ENCODE data around the gene PILRA.
"Not testable (repeated sequence)": the region's sequence is repeated elsewhere in the genome, so short reads cannot be mapped to it uniquely, and the experiment has no call there.

PILRA gene

GRCh38 chr7:100364480-100364879 lies 8.8 kb upstream of the PILRA start:
- Histone ChIP-seq H3K27ac (no peak overlapping the region), H3K4me3 (no peak overlapping the region)
- no peak for DNase-seq (ENCODE audit: low spot score)
- no peak for TF ChIP-seq CTCF (IDR thresholded peaks at IDR 0.05)

DNA sequence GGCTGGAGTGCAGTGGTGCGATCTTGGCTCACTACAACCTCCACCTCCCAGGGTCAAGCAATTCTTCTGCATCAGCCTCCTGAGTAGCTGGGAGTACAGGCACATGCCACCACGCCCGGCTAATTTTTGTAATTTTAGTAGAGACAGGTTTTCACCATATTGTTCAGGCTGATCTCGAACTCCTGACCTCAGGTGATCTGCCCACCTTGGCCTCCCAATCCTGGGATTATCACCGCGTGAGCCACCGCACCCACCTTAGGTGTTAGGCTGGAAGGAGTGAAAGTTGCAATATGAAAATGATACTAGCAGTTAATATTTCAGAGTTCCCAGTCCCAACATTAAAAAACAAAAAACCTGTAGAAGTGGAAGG lies 7.3 kb upstream of the PILRA start:
- not testable (repeated sequence) for H3K4me3 ChIP-seq; DNase-seq (ENCODE audit: low spot score); H3K27ac ChIP-seq

- no peak for DNase-seq (ENCODE audit: low spot score)
- Histone ChIP-seq H3K27ac (no peak overlapping the region), H3K4me3 (no peak overlapping the region)
- no peak for TF ChIP-seq CTCF (IDR thresholded peaks at IDR 0.05)
Measured at GRCh38 chr7:100366411-100367250, 6.7 kb upstream of the PILRA start.

- no peak for DNase-seq (ENCODE audit: low spot score)
- Histone ChIP-seq H3K27ac (no peak overlapping the region), H3K4me3 (no peak overlapping the region)
- no peak for TF ChIP-seq CTCF (IDR thresholded peaks at IDR 0.05)
Measured at GRCh38 chr7:100367251-100367620, 6.1 kb upstream of the PILRA start.

GRCh38 chr7:100367676-100368613 lies 5.3 kb upstream of the PILRA start:
- DNase-seq (ENCODE audit: low spot score) = no peak
- no peak for TF ChIP-seq CTCF (IDR thresholded peaks at IDR 0.05)
- peak overlapping the region in 1 of 2 donors; percentile 60 for H3K27ac ChIP-seq
- no peak overlapping the region for H3K4me3 ChIP-seq

- Histone ChIP-seq H3K27ac (peak overlapping the region in 1 of 2 donors; percentile 60), H3K4me3 (no peak overlapping the region)
- no peak for TF ChIP-seq CTCF (IDR thresholded peaks at IDR 0.05)
- no peak for DNase-seq (ENCODE audit: low spot score)
Measured at GRCh38 chr7:100369105-100369504, 4.2 kb upstream of the PILRA start.

DNA sequence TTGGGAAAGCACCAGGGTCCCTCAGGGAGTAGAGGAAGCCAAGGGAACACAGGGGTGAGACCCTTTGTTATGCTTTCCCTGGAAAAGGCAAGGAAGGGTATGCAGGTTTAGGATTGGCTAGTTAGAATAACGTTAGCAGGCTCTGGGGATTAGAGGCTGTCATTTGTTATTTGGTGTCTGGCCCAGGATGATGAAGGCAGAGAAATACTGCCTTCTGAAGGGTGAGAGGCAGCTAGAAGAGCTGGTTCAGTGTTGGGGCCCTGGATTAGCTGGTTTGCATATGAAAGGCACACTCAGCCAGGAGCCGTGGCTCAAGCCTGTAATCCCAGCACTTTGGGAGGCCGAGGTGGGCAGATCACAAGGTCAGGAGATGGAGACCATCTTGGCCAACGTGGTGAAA lies 3.0 kb upstream of the PILRA start:
- no peak for TF ChIP-seq CTCF (IDR thresholded peaks at IDR 0.05)
- DNase-seq (ENCODE audit: low spot score) = no peak
- no peak overlapping the region for H3K4me3 ChIP-seq
- H3K27ac ChIP-seq = no peak overlapping the region
